CD4-positive, alpha-beta T cell (primary cell): ENCODE results near the gene RAPGEF3. TPM values are rescaled to one million over a fixed set of nuclear protein-coding genes. Genes with fewer than 3 reads are reported as not detected.

Experiments
- ATAC-seq: fragments of 200-7000 bp; cut with Tn5 transposase; one replicate; pipeline ENCODE4 v1.10.0; 2022; ENCODE audit warnings: mild to moderate bottlenecking; ENCODE audit not compliant: poor library complexity
- CTCF ChIA-PET: fragments of 350-600 bp; sonication (Branson Sonifier 250); formaldehyde crosslinking; loops from one replicate; lab custom pipeline; 2021; ENCODE audit warnings: antibody characterized with exemption, inconsistent platforms; lab: Charles Lee
- POLR2A ChIA-PET: fragments of 350-600 bp; sonication (Branson Sonifier 250); formaldehyde crosslinking; loops from one replicate; lab custom pipeline; 2021; ENCODE audit warnings: antibody characterized with exemption, inconsistent platforms; lab: Charles Lee
- DNase-seq, 14 experiments: peaks; one replicate each; pipeline ENCODE4 v3.0.0-alpha.2; 2013 to 2020; ENCODE audit warnings: mixed read lengths in 2 of 14
- H3K27ac ChIP-seq, 2 donors: one replicate each; pipeline versions ENCODE4 v1.5.1 to v1.7.0; 2013; ENCODE audit warnings: low read length in 2 of 2, low read depth in 1 of 2, mild to moderate bottlenecking in 1 of 2
- H3K27me3 ChIP-seq, 2 experiments: 1 replicate in 1 of 2; 2 replicates in 1 of 2; pipeline versions ENCODE4 v1.6.1 to v1.7.0; 2013; ENCODE audit warnings: low read length in 2 of 2, control low read depth in 1 of 2, mild to moderate bottlenecking in 1 of 2, moderate library complexity in 1 of 2; ENCODE audit not compliant: insufficient read depth in 2 of 2, control insufficient read depth in 1 of 2
- H3K36me3 ChIP-seq: one replicate; pipeline ENCODE4 v1.6.1; 2013; ENCODE audit warnings: low read length, control low read depth; ENCODE audit not compliant: insufficient read depth
- H3K4me1 ChIP-seq: one replicate; pipeline ENCODE4 v1.6.1; 2013; ENCODE audit warnings: low read length, control low read depth; ENCODE audit not compliant: insufficient read depth
- H3K4me3 ChIP-seq: one replicate; pipeline ENCODE4 v1.5.1; 2013; ENCODE audit warnings: mild to moderate bottlenecking, low read length, moderate library complexity
- H3K9me3 ChIP-seq, 2 experiments: 1 replicate in 1 of 2; 2 replicates in 1 of 2; pipeline versions ENCODE4 v1.6.1 to v1.7.0; 2013; ENCODE audit warnings: low read length in 2 of 2, mild to moderate bottlenecking in 2 of 2, control low read depth in 1 of 2, moderate library complexity in 1 of 2; ENCODE audit not compliant: control insufficient read depth in 1 of 2, insufficient read depth in 1 of 2
- H3K27ac Mint-ChIP-seq: one replicate; pipeline ENCODE4 v1.8.0; 2020; ENCODE audit warnings: mixed read lengths
- H3K27me3 Mint-ChIP-seq: one replicate; pipeline ENCODE4 v1.8.0; 2021; ENCODE audit warnings: mixed read lengths
- H3K36me3 Mint-ChIP-seq: one replicate; pipeline ENCODE4 v1.8.0; 2021; ENCODE audit warnings: low read depth, mixed read lengths
- H3K4me1 Mint-ChIP-seq: one replicate; pipeline ENCODE4 v1.8.0; 2021; ENCODE audit warnings: low read depth, mixed read lengths
- H3K4me3 Mint-ChIP-seq: one replicate; pipeline ENCODE4 v1.8.0; 2020; ENCODE audit warnings: mild to moderate bottlenecking, mixed read lengths
- H3K9me3 Mint-ChIP-seq: one replicate; pipeline ENCODE4 v1.8.0; 2020; ENCODE audit warnings: mixed read lengths
- CTCF ChIP-seq: fragments of 200-600 bp; IDR thresholded peaks from one replicate; pipeline ENCODE4 v1.8.0; 2022; ENCODE audit warnings: antibody characterized with exemption, mild to moderate bottlenecking
- intact Hi-C, 2 experiments: fragments of 100-400 bp; cut with DNase I in 1 of 2; cut with micrococcal nuclease in 1 of 2; formaldehyde crosslinking; loops; one replicate each; pipeline versions ENCODE4 v1.15.1 to v1.9.0; 2023 to 2025; cut with DNase I, micrococcal nuclease
- total RNA-seq, 174 experiments: library from RNA in 2 of 174; stranded (reverse) in 2 of 174; gene quantifications; one replicate each; pipeline ENCODE4 v1.2.3 and lab custom pipeline; 2021 to 2026

Gene RAPGEF3
- total RNA-seq, 2 experiments from 2014 or later, result 0.17 to 0.33 TPM

GRCh38 chr12:47768323-47768811 lies 9.7 kb upstream of the RAPGEF3 start:
- no peak for TF ChIP-seq CTCF
- Histone ChIP-seq H3K4me1 (peaks cover 16% of the 10 kb centered on the region), H3K9me3 (no peaks in the 10 kb centered on the region), H3K4me3 (no peak overlapping the region), H3K27ac (no peak overlapping the region), H3K36me3 (no peaks in the 10 kb centered on the region), H3K27me3 (no peaks in the 10 kb centered on the region)
- intact Hi-C loops, result loop anchor here in 1 of 2 experiments (5.0 kb wide), 1 partner anchor 116 kb away; no protein-coding TSS in a partner anchor
- Mint-ChIP-seq H3K4me1 (peaks cover 24% of the 10 kb centered on the region), H3K27me3 (no peaks in the 10 kb centered on the region), H3K4me3 (no peak overlapping the region), H3K9me3 (no peaks in the 10 kb centered on the region), H3K27ac (no peak overlapping the region), H3K36me3 (no peaks in the 10 kb centered on the region)
- CTCF ChIA-PET, result interaction anchor here (1.6 to 9.5 kb wide), 5 partner anchors 10 to 70 kb away, joined by 5 to 157 read pairs (median 31); partner anchors contain the start of gene RAPGEF3
- DNase-seq (no peak), ATAC-seq (no peak)
- POLR2A ChIA-PET, result interaction anchor here (1.7 to 3.3 kb wide), 4 partner anchors 10 to 27 kb away, joined by 4 to 15 read pairs (median 8); partner anchors contain the start of gene RAPGEF3

GRCh38 chr12:47767216-47767724 lies 8.6 kb upstream of the RAPGEF3 start:
- peak; percentile 31 for TF ChIP-seq CTCF
- DNase-seq, result peak; percentile 48 to 86 (median 67)
- peaks cover 19% of the 10 kb centered on the region for H3K4me1 Mint-ChIP-seq
- no peaks in the 10 kb centered on the region for H3K27me3 Mint-ChIP-seq
- H3K9me3 Mint-ChIP-seq, result no peaks in the 10 kb centered on the region
- Histone ChIP-seq H3K27ac (no peak overlapping the region), H3K4me3 (no peak overlapping the region), H3K36me3 (no peaks in the 10 kb centered on the region), H3K4me1 (peaks cover 9% of the 10 kb centered on the region), H3K9me3 (no peaks in the 10 kb centered on the region), H3K27me3 (no peaks in the 10 kb centered on the region)
- no peaks in the 10 kb centered on the region for H3K36me3 Mint-ChIP-seq
- CTCF ChIA-PET, result interaction anchor here (0.6 to 9.5 kb wide), 18 partner anchors 10 to 95 kb away, joined by 3 to 157 read pairs (median 4); partner anchors contain the start of gene RAPGEF3
- POLR2A ChIA-PET, result interaction anchor here (1.9 to 3.3 kb wide), 3 partner anchors 9 to 25 kb away, joined by 4 to 15 read pairs (median 11); partner anchors contain the start of gene RAPGEF3
- no peak overlapping the region for H3K27ac Mint-ChIP-seq
- no peak overlapping the region for H3K4me3 Mint-ChIP-seq
- intact Hi-C loops, result loop anchor here (1.0 to 5.0 kb wide), 4 partner anchors 22 to 115 kb away; no protein-coding TSS in a partner anchor
- peak; percentile 80 for ATAC-seq

- Histone ChIP-seq H3K4me1 (peaks cover 8% of the 10 kb centered on the region), H3K27ac (no peak overlapping the region), H3K9me3 (no peaks in the 10 kb centered on the region), H3K36me3 (no peaks in the 10 kb centered on the region), H3K4me3 (no peak overlapping the region), H3K27me3 (no peaks in the 10 kb centered on the region)
- H3K4me1 Mint-ChIP-seq, result peaks cover 16% of the 10 kb centered on the region
- no peak overlapping the region for H3K27ac Mint-ChIP-seq
- ATAC-seq, result peak; percentile 50
- POLR2A ChIA-PET, result interaction anchor here (0.6 to 3.3 kb wide), 4 partner anchors 9 to 300 kb away, joined by 3 to 15 read pairs (median 8); partner anchors contain the start of gene RAPGEF3
- no peak for DNase-seq
- no peaks in the 10 kb centered on the region for H3K27me3 Mint-ChIP-seq
- H3K4me3 Mint-ChIP-seq, result peak overlapping the region; percentile 22
- H3K9me3 Mint-ChIP-seq, result no peaks in the 10 kb centered on the region
- no peak for TF ChIP-seq CTCF
- no peaks in the 10 kb centered on the region for H3K36me3 Mint-ChIP-seq
- intact Hi-C loops, result loop anchor here (1.0 to 5.0 kb wide), 4 partner anchors 22 to 114 kb away; no protein-coding TSS in a partner anchor
- CTCF ChIA-PET, result interaction anchor here (0.6 to 9.5 kb wide), 18 partner anchors 9 to 95 kb away, joined by 3 to 157 read pairs (median 4); partner anchors contain the start of gene RAPGEF3
Observed at GRCh38 chr12:47766502-47767215, 8.0 kb upstream of the RAPGEF3 start.
